ENCODE results near the gene SMIM20.

The SMIM20 gene

DNA sequence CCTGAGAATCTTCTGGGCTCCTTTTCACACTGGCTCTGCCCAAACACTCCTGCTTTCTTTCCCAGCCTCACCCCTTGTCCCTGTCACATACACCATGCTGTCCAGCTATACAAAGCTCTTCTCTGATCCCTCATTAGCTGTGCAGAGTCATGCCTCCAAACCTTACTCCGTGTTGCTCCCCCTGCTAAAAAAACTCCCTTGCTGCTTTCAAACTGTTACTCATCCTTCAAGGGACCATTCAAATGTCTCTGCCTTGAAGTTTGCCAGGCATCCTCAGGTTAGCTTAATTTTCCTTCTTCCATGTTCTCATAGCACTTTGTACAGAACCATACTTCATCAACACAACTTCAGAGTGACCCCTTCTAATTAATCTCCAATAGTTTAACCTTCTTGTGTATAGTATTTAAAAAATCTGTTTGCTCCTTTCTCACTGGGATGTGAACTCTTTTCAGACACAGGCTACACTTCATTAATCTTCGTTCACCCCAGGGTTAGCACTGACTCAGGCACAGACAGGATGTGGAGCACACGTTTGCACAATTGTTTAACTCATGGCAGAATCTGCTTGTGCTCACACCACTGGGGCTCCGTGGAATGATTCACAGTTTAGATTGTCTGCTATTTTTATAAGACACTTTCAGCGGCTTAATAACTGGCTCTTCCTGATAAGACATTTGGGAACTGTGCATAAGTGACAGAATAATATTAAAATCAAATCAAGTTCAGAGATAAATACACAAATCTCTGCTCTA, 29.8 kb upstream of the SMIM20 start:
- no peaks in the 10 kb centered on the region for H3K9me3 ChIP-seq (ENCODE audit: insufficient read depth, low read length)
- no peak overlapping the region for H3K9ac ChIP-seq (ENCODE audit: low read length)

DNA sequence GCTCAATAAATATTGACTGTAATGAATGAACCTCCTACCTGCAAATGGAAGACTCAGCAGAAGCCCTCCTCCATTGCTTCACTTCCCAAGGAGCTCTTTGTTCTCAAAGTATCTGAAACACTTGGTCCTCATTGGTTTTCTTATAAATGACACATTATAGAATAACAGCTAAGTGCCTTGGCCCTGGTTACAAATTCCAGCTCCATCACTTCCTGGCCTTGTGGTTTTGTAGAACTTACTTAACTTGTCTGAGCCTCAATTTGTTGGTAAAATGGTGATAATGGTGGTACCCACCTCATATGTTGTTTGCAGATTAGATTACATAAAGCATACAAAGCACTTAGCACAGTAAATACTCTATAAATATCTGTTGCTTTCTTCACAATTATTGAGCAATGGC, 25.2 kb upstream of the SMIM20 start:
- no peak overlapping the region for H3K4me3 ChIP-seq (ENCODE audit: low read length)
- TF ChIP-seq EZH2phosphoT487 (IDR thresholded peaks at IDR 0.05; ENCODE audit: low read depth) = no peak
- TF ChIP-seq, protein P1, sequence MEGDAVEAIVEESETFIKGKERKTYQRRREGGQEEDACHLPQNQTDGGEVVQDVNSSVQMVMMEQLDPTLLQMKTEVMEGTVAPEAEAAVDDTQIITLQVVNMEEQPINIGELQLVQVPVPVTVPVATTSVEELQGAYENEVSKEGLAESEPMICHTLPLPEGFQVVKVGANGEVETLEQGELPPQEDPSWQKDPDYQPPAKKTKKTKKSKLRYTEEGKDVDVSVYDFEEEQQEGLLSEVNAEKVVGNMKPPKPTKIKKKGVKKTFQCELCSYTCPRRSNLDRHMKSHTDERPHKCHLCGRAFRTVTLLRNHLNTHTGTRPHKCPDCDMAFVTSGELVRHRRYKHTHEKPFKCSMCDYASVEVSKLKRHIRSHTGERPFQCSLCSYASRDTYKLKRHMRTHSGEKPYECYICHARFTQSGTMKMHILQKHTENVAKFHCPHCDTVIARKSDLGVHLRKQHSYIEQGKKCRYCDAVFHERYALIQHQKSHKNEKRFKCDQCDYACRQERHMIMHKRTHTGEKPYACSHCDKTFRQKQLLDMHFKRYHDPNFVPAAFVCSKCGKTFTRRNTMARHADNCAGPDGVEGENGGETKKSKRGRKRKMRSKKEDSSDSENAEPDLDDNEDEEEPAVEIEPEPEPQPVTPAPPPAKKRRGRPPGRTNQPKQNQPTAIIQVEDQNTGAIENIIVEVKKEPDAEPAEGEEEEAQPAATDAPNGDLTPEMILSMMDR (IDR thresholded peaks at IDR 0.05; ENCODE audit: low read depth, low read length) = no peak
- no peaks in the 10 kb centered on the region for H3K27me3 ChIP-seq (ENCODE audit: low read depth, low read length)
- no peaks in the 10 kb centered on the region for H3K9me3 ChIP-seq (ENCODE audit: insufficient read depth, low read length)
- no peak overlapping the region for H2AFZ ChIP-seq (ENCODE audit: low read depth, low read length)
- H4K20me1 ChIP-seq (ENCODE audit: insufficient read depth, low read length) = no peaks in the 10 kb centered on the region
- no peaks in the 10 kb centered on the region for H3K79me2 ChIP-seq (ENCODE audit: low read length)
- no peak overlapping the region for H3K4me2 ChIP-seq (ENCODE audit: low read length)
- no peak overlapping the region for H3K27ac ChIP-seq (ENCODE audit: low read length)
- no peaks in the 10 kb centered on the region for H3K36me3 ChIP-seq (replicated peaks; ENCODE audit: low read depth, low read length)
- peaks cover 8% of the 10 kb centered on the region for H3K4me1 ChIP-seq (ENCODE audit: low read length)
- no peak overlapping the region for H3K9ac ChIP-seq (ENCODE audit: low read length)

More for the DNA sequence above, 29.8 kb upstream of the SMIM20 start:
- TF ChIP-seq, protein P1 (IDR thresholded peaks at IDR 0.05; ENCODE audit: low read depth, low read length) = no peak
- TF ChIP-seq EZH2phosphoT487 (IDR thresholded peaks at IDR 0.05; ENCODE audit: low read depth) = no peak
- H3K27ac ChIP-seq (ENCODE audit: low read length) = no peak overlapping the region
- no peaks in the 10 kb centered on the region for H3K36me3 ChIP-seq (replicated peaks; ENCODE audit: low read depth, low read length)
- H3K4me1 ChIP-seq (ENCODE audit: low read length) = peaks cover 35% of the 10 kb centered on the region
- H3K27me3 ChIP-seq (ENCODE audit: low read depth, low read length) = no peaks in the 10 kb centered on the region
- no peak overlapping the region for H3K4me3 ChIP-seq (ENCODE audit: low read length)
- no peaks in the 10 kb centered on the region for H3K79me2 ChIP-seq (ENCODE audit: low read length)
- no peak overlapping the region for H3K4me2 ChIP-seq (ENCODE audit: low read length)
- no peak overlapping the region for H2AFZ ChIP-seq (ENCODE audit: low read depth, low read length)
- no peaks in the 10 kb centered on the region for H4K20me1 ChIP-seq (ENCODE audit: insufficient read depth, low read length)

DNA sequence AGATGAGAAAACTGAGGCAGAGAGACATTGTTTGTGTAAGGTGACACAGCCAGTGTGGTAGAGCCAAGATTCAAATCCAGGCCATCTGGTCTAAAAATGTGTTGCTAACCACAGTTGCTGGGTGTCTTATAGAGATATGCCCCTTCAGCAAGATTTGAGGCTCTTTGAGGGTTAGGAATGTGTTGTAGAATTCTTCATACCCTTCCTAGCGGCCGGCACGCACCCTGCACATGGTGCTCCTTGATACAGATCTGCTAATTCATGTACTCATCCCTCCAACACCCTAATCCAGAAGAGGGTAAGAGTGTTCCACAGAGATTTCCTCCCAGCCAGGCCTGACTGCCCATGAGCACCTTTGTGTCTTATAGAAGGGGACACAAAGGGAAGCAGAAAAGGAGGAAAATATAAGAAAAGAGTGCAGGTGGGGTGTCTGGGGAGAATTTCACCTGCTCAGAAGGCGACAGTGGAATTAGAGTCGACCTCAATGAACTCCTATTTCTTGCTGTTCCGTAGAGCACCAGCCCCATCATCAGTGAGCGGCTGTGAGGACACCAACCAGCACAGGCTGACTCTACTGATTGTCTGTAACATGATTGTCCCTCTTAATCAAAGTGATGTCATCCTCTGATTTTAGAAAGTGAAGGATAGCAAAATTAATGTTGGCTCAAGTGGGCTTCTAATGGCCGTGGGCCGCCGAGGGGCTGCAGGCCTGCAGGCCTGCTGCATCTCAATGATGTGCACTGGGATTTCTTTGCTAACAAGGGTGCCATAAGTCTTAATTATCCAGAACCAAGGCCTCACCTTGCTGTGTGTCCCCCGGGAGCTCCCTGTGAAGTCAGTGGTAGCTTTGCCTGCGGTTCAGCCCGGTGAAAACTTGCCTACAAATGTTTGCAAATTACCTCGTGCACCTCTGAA, 24.2 kb upstream of the SMIM20 start:
- Histone ChIP-seq H3K36me3 (replicated peaks; ENCODE audit: low read depth, low read length) (no peaks in the 10 kb centered on the region), H3K4me1 (ENCODE audit: low read length) (no peaks in the 10 kb centered on the region), H4K20me1 (ENCODE audit: insufficient read depth, low read length) (no peaks in the 10 kb centered on the region), H3K9ac (ENCODE audit: low read length) (no peak overlapping the region), H3K27me3 (ENCODE audit: low read depth, low read length) (no peaks in the 10 kb centered on the region), H3K4me2 (ENCODE audit: low read length) (no peak overlapping the region), H3K79me2 (ENCODE audit: low read length) (no peaks in the 10 kb centered on the region), H3K4me3 (ENCODE audit: low read length) (no peak overlapping the region), H3K9me3 (ENCODE audit: insufficient read depth, low read length) (no peaks in the 10 kb centered on the region), H3K27ac (ENCODE audit: low read length) (no peak overlapping the region), H2AFZ (ENCODE audit: low read depth, low read length) (no peak overlapping the region)
- TF ChIP-seq, protein P1 (IDR thresholded peaks at IDR 0.05; ENCODE audit: low read depth, low read length) = no peak
- TF ChIP-seq EZH2phosphoT487 (IDR thresholded peaks at IDR 0.05; ENCODE audit: low read depth) = no peak
